Activated CD4-positive, alpha-beta T cell treated with anti-CD3 and anti-CD28 coated beads, Interleukin-2, amount 10 ng/mL, durations not matched to agents 24 days and 14 days (primary cell): Measurements from ENCODE around the gene OR4A5. TPM values are rescaled to one million over a fixed set of nuclear protein-coding genes. Genes with fewer than 3 reads are reported as not detected.
"Not testable (repeated sequence)": the region's sequence is repeated elsewhere in the genome, so short reads cannot be mapped to it uniquely, and the experiment has no call there.

ENCODE experiments used
- DNase-seq: peaks from one replicate; pipeline ENCODE4 v3.0.0; 2022
- H3K27ac Mint-ChIP-seq: one replicate; pipeline ENCODE4 v1.8.0; 2022; ENCODE audit warnings: mild to moderate bottlenecking, mixed read lengths
- H3K27me3 Mint-ChIP-seq: one replicate; pipeline ENCODE4 v1.8.0; 2022; ENCODE audit warnings: mixed read lengths
- H3K36me3 Mint-ChIP-seq: one replicate; pipeline ENCODE4 v1.8.0; 2022; ENCODE audit warnings: low read depth, mild to moderate bottlenecking, mixed read lengths
- H3K4me1 Mint-ChIP-seq: one replicate; pipeline ENCODE4 v1.8.0; 2021; ENCODE audit warnings: mixed read lengths
- H3K4me3 Mint-ChIP-seq: one replicate; pipeline ENCODE4 v1.8.0; 2022; ENCODE audit warnings: mild to moderate bottlenecking, moderate library complexity, mixed read lengths
- H3K9me3 Mint-ChIP-seq: one replicate; pipeline ENCODE4 v1.8.0; 2021; ENCODE audit warnings: mixed read lengths
- intact Hi-C: fragments of 100-400 bp; cut with micrococcal nuclease; formaldehyde crosslinking; loops from one replicate; pipeline ENCODE4 v1.15.1; 2023
- total RNA-seq: library from RNA; stranded (reverse); gene quantifications from 2 replicates; pipeline ENCODE4 v1.2.3, GENCODE V29; 2022

OR4A5 gene
- total RNA-seq: not detected in 2 replicates

GRCh38 chr11:54706532-54706931 is at the start of gene OR4A5:
Gene OR4A5, plus strand, starts transcription at chr11:54706832. Its CDS starts 53 bp downstream, at chr11:54706885.
- H3K36me3 Mint-ChIP-seq, intact Hi-C loops, H3K4me3 Mint-ChIP-seq, DNase-seq, H3K4me1 Mint-ChIP-seq, H3K27me3 Mint-ChIP-seq, H3K27ac Mint-ChIP-seq: not testable (repeated sequence)
- H3K9me3 Mint-ChIP-seq: peaks cover 27% of the 10 kb centered on the region

- H3K4me1 Mint-ChIP-seq, intact Hi-C loops, H3K27me3 Mint-ChIP-seq, DNase-seq, H3K4me3 Mint-ChIP-seq, H3K27ac Mint-ChIP-seq, H3K36me3 Mint-ChIP-seq: not testable (repeated sequence)
- peaks cover 10% of the 10 kb centered on the region for H3K9me3 Mint-ChIP-seq
Measured at GRCh38 chr11:54720094-54720493, 13.5 kb downstream of the OR4A5 start.

Other genes starting within 250 kb of the OR4A5 start
- gene OR4C46, start 102.8 kb upstream of the OR4A5 start, total RNA-seq: not detected in 2 replicates